Heart right ventricle (tissue), 16 donors: ENCODE data around the gene NUP214. TPM values are rescaled to one million over a fixed set of nuclear protein-coding genes. Genes with fewer than 3 reads are reported as not detected.
"Not testable (repeated sequence)": the region's sequence is repeated elsewhere in the genome, so short reads cannot be mapped to it uniquely, and the experiment has no call there.

Source experiments
- ATAC-seq, 8 donors: fragments of 200-7000 bp; cut with Tn5 transposase; one replicate each; pipeline ENCODE4 v1.9.1; 2020; ENCODE audit warnings: mild to moderate bottlenecking in 8 of 8, moderate library complexity in 8 of 8, moderate number of reproducible peaks in 1 of 8
- DNase-seq, 2 donors: peaks; one replicate each; pipeline ENCODE4 v3.0.0-alpha.2; 2020
- H3K27ac ChIP-seq, 10 donors: fragments of 200-600 bp; sonication (generic) in 2 of 10; one replicate each; pipeline versions ENCODE4 v1.5.0 to v1.8.0; 2020 to 2022; ENCODE audit warnings: mild to moderate bottlenecking in 3 of 10
- H3K27me3 ChIP-seq, 7 donors: fragments of 200-600 bp; one replicate each; pipeline ENCODE4 v1.8.0; 2021 to 2022; ENCODE audit warnings: mild to moderate bottlenecking in 2 of 7
- H3K36me3 ChIP-seq, 9 donors: fragments of 200-600 bp; sonication (generic) in 1 of 9; one replicate each; pipeline versions ENCODE4 v1.5.0 to v1.8.0; 2020 to 2022; ENCODE audit warnings: mild to moderate bottlenecking in 2 of 9
- H3K4me1 ChIP-seq, 9 donors: fragments of 200-600 bp; sonication (generic) in 1 of 9; one replicate each; pipeline versions ENCODE4 v1.5.0 to v1.8.0; 2020 to 2022; ENCODE audit warnings: mild to moderate bottlenecking in 4 of 9
- H3K4me3 ChIP-seq, 10 donors: fragments of 200-600 bp; sonication (generic) in 2 of 10; one replicate each; pipeline versions ENCODE4 v1.5.0 to v1.8.0; 2020 to 2022; ENCODE audit warnings: mild to moderate bottlenecking in 7 of 10, moderate library complexity in 2 of 10
- H3K9me3 ChIP-seq, 11 donors: fragments of 200-600 bp in 10 of 11; sonication (generic) in 2 of 11; one replicate each; pipeline versions ENCODE4 v1.5.0 to v1.8.0; 2013 to 2022; ENCODE audit warnings: mild to moderate bottlenecking in 2 of 11, control low read depth in 1 of 11, moderate library complexity in 1 of 11
- CTCF ChIP-seq, 9 donors: fragments of 200-600 bp; sonication (generic) in 2 of 9; IDR thresholded peaks; one replicate each; pipeline versions ENCODE4 v1.5.0 to v1.8.0; 2021 to 2022; ENCODE audit warnings: antibody characterized with exemption in 9 of 9, mild to moderate bottlenecking in 5 of 9, moderate library complexity in 1 of 9
- WGBS, 2 donors: extraction: QIAGEN DNeasy Blood & Tissue Kit; methylation state at CpG; one replicate each; pipeline ENCODE4 v1.1.7; 2013; ENCODE audit warnings: inconsistent platforms in 1 of 2; 5-methylcytosine and 5-hydroxymethylcytosine counted together
- intact Hi-C, 10 donors: fragments of 100-400 bp; cut with DNase I; formaldehyde crosslinking; loops; one replicate each; pipeline versions ENCODE4 v1.11.1 to v1.14.2; 2022
- polyA plus RNA-seq, 2 donors: library from polyadenylated mRNA; stranded (reverse); fragments of 200-250 nt; gene quantifications; one replicate each; pipeline ENCODE4 v1.2.3, GENCODE V29; 2013
- total RNA-seq, 10 donors: library from RNA; stranded (reverse); fragmentation: NEBNext Ultra II Directional in 3 of 10; extraction: Animal tissue kit (Norgen Biotek cat#: 25700) in 3 of 10; gene quantifications; one replicate each; pipeline versions ENCODE4 v1.2.1 to v1.2.4, GENCODE V29; 2021 to 2023
- donor health status: Arrhythmogenic right ventricular cardiomyopathy.
- donor health status: ischemic (EF 13 %, LVEDD 7.1; RV severe dilation, severe dysfunction).
- donor health status: healthy with polysubstance abuse.
- donor health status: DM: no; HTN: yes; CAD: no.
- donor health status: DM: no; HTN: no; CAD: no.
- donor health status: ischemic (EF 25% LVEDD 6.9; RV normal size, moderate dysfunction).
- donor health status: ischemic (EF 25% LVEDD 5.7; RV mildly dilated, moderate dysfunction).
- donor health status: healthy.
- donor health status: DM: yes; HTN: yes; CAD: no.
- donor health status: Ischemic cardiomyopathy.
- donor health status: ischemic (EF 35%, LVEDD 5.7; RV mildly dilated, moderate dysfunction).
- donor health status: nonischemic (EF 11% LVEDD 7.7; RV severe dilation, severe dysfunction).
- donor health status: DM: yes; HTN: yes; CAD: no.
- donor health status: PGD.
- donor health status: ischemic (EF 29% LVEDD 5.4; RV normal size, mild dysfunction).
- donor health status: nonischemic (EF 23%, LVEDD 6.1; RV moderate dilation, normal function).

Gene NUP214
- total and polyA plus RNA-seq, 12 donors, result 13.8 to 27.1 (median 22.9) TPM

- 85 to 86% methylated on average over 20 of the region's 20 CpGs for WGBS, 2 donors
- ATAC-seq (no peak), DNase-seq (no peak)
- no peaks in the 10 kb centered on the region for H3K9me3 ChIP-seq
- peaks cover 0 to 69% (median 30%) of the 10 kb centered on the region in 9 donors for H3K36me3 ChIP-seq
- H3K27ac ChIP-seq, result peak overlapping the region in 3 of 10 donors; percentile 23 to 26 (median 23)
- H3K4me1 ChIP-seq, result peaks cover 16 to 70% (median 54%) of the 10 kb centered on the region in 9 donors
- no peak overlapping the region for H3K4me3 ChIP-seq
- intact Hi-C loops, result no loop called here
- no peak for TF ChIP-seq CTCF (IDR thresholded peaks at IDR 0.05)
- no peaks in the 10 kb centered on the region for H3K27me3 ChIP-seq
These were observed 134.7 kb downstream of the NUP214 start for GRCh38 chr9:131259916-131260597.

GRCh38 chr9:131260751-131261452 is 135.5 kb downstream of the NUP214 start:
- H3K36me3 ChIP-seq, result peaks cover 0 to 69% (median 30%) of the 10 kb centered on the region in 9 donors
- intact Hi-C loops, result no loop called here
- no peak overlapping the region for H3K4me3 ChIP-seq
- no peaks in the 10 kb centered on the region for H3K9me3 ChIP-seq
- peaks cover 16 to 70% (median 54%) of the 10 kb centered on the region in 9 donors for H3K4me1 ChIP-seq
- WGBS, 2 donors, result 91 to 93% methylated on average over 33 of the region's 33 CpGs
- no peaks in the 10 kb centered on the region for H3K27me3 ChIP-seq
- H3K27ac ChIP-seq, result peak overlapping the region in 1 of 10 donors; percentile 27
- no peak for ATAC-seq
- DNase-seq, result no peak
- TF ChIP-seq CTCF (IDR thresholded peaks at IDR 0.05), result no peak

GRCh38 chr9:131262327-131263032 is 137.1 kb downstream of the NUP214 start:
- H3K36me3 ChIP-seq, result peaks cover 0 to 67% (median 30%) of the 10 kb centered on the region in 9 donors
- no peaks in the 10 kb centered on the region for H3K27me3 ChIP-seq
- intact Hi-C loops, result no loop called here
- WGBS, 2 donors, result 77 to 78% methylated on average over 13 of the region's 13 CpGs
- H3K4me3 ChIP-seq, result no peak overlapping the region
- peak overlapping the region in 3 of 10 donors; percentile 13 to 48 (median 27) for H3K27ac ChIP-seq
- ATAC-seq, result no peak
- TF ChIP-seq CTCF (IDR thresholded peaks at IDR 0.05), result no peak
- H3K4me1 ChIP-seq, result peaks cover 19 to 71% (median 55%) of the 10 kb centered on the region in 9 donors
- H3K9me3 ChIP-seq, result no peaks in the 10 kb centered on the region
- no peak for DNase-seq

GRCh38 chr9:131263033-131263343 is 137.6 kb downstream of the NUP214 start:
- Histone ChIP-seq H3K4me1 (peaks cover 18 to 71% (median 55%) of the 10 kb centered on the region in 9 donors), H3K27ac (peak overlapping the region in 3 of 10 donors; percentile 13 to 48 (median 27)), H3K36me3 (peaks cover 0 to 62% (median 30%) of the 10 kb centered on the region in 9 donors)
- H3K9me3 ChIP-seq, DNase-seq, ATAC-seq, intact Hi-C loops, H3K4me3 ChIP-seq, H3K27me3 ChIP-seq: not testable (repeated sequence)
- WGBS, 2 donors, result 93 to 94% methylated on average over 5 of the region's 5 CpGs
